H9 (cell line): ENCODE measurements around the gene DNLZ. TPM values are rescaled to one million over a fixed set of nuclear protein-coding genes. Genes with fewer than 3 reads are reported as not detected.
A peak's percentile ranks its signal among the peaks of the same experiment; 100 is the strongest.

Experiments
- DNase-seq: peaks from one replicate; pipeline ENCODE4 v3.0.0-alpha.2; 2017
- H2AFZ ChIP-seq: one replicate; pipeline ENCODE4 v1.6.1; 2013; ENCODE audit warnings: mild to moderate bottlenecking, low read length, control low read depth, moderate library complexity
- H2AK5ac ChIP-seq: 2 replicates; pipeline ENCODE4 v1.6.1; 2013; ENCODE audit warnings: low read length, control low read depth, mixed read lengths; ENCODE audit not compliant: insufficient read length
- H2BK120ac ChIP-seq: one replicate; pipeline ENCODE4 v1.6.1; 2013; ENCODE audit warnings: low read depth, mild to moderate bottlenecking, low read length, control low read depth, inconsistent platforms; ENCODE audit not compliant: poor library complexity, severe bottlenecking
- H2BK12ac ChIP-seq: 2 replicates; pipeline ENCODE4 v1.6.1; 2013; ENCODE audit warnings: low read length, control low read depth, mixed read lengths, low read depth; ENCODE audit not compliant: insufficient read length
- H2BK15ac ChIP-seq: 2 replicates; pipeline ENCODE4 v1.6.1; 2013; ENCODE audit warnings: low read depth, low read length, control low read depth
- H2BK20ac ChIP-seq: one replicate; pipeline ENCODE4 v1.6.1; 2013; ENCODE audit warnings: low read depth, mild to moderate bottlenecking, low read length, control low read depth, inconsistent platforms; ENCODE audit not compliant: poor library complexity, severe bottlenecking
- H2BK5ac ChIP-seq: 2 replicates; pipeline ENCODE4 v1.6.1; 2013; ENCODE audit warnings: low read length, control low read depth, mixed read lengths; ENCODE audit not compliant: insufficient read length
- H3K14ac ChIP-seq: 2 replicates; pipeline ENCODE4 v1.6.1; 2013; ENCODE audit warnings: low read length, control low read depth; ENCODE audit not compliant: insufficient read depth
- H3K18ac ChIP-seq: 2 replicates; pipeline ENCODE4 v1.6.1; 2013; ENCODE audit warnings: low read depth, mild to moderate bottlenecking, mixed read lengths, low read length, control low read depth; ENCODE audit not compliant: insufficient read length
- H3K23ac ChIP-seq: 2 replicates; pipeline ENCODE4 v1.6.1; 2013; ENCODE audit warnings: low read length, control low read depth, mixed read lengths, low read depth; ENCODE audit not compliant: insufficient read length
- H3K23me2 ChIP-seq: 2 replicates; pipeline ENCODE4 v1.6.1; 2013; ENCODE audit warnings: low read depth, mild to moderate bottlenecking, mixed read lengths, low read length, control low read depth; ENCODE audit not compliant: insufficient read length, poor library complexity, severe bottlenecking
- H3K27ac ChIP-seq: 2 replicates; pipeline ENCODE4 v1.5.1; 2013; ENCODE audit warnings: low read length, control low read depth, mixed read lengths, low read depth; ENCODE audit not compliant: insufficient read length
- H3K27me3 ChIP-seq: 2 replicates; pipeline ENCODE4 v1.6.1; 2013; ENCODE audit warnings: low read length, control low read depth, inconsistent platforms; ENCODE audit not compliant: insufficient read depth
- H3K4ac ChIP-seq: 2 replicates; pipeline ENCODE4 v1.6.1; 2013; ENCODE audit warnings: low read depth, mild to moderate bottlenecking, control low read depth, inconsistent platforms, low read length, moderate library complexity
- H3K4me1 ChIP-seq: 2 replicates; pipeline ENCODE4 v1.6.1; 2013; ENCODE audit warnings: low read length, control low read depth, inconsistent platforms; ENCODE audit not compliant: insufficient read depth
- H3K4me2 ChIP-seq: 2 replicates; pipeline ENCODE4 v1.6.1; 2013; ENCODE audit warnings: low read length, control low read depth, mixed read lengths; ENCODE audit not compliant: insufficient read length, insufficient read depth
- H3K56ac ChIP-seq: 2 replicates; pipeline ENCODE4 v1.6.1; 2013; ENCODE audit warnings: low read depth, mild to moderate bottlenecking, mixed read lengths, low read length, control low read depth; ENCODE audit not compliant: insufficient read length
- H3K79me1 ChIP-seq: 2 replicates; pipeline ENCODE4 v1.6.1; 2013; ENCODE audit warnings: low read depth, mild to moderate bottlenecking, moderate library complexity, low read length, control low read depth, inconsistent platforms; ENCODE audit not compliant: insufficient read depth, poor library complexity, severe bottlenecking
- H3K79me2 ChIP-seq: 2 replicates; pipeline ENCODE4 v1.6.1; 2013; ENCODE audit warnings: low read length, control low read depth, inconsistent platforms; ENCODE audit not compliant: insufficient read depth
- H3K9ac ChIP-seq: 2 replicates; pipeline ENCODE4 v1.6.1; 2013; ENCODE audit warnings: low read length, control low read depth, mixed read lengths; ENCODE audit not compliant: insufficient read length; ENCODE audit errors: extremely low read depth
- H3K9me3 ChIP-seq: one replicate; pipeline ENCODE4 v1.6.1; 2013; ENCODE audit warnings: low read depth, low read length, inconsistent platforms; ENCODE audit not compliant: control insufficient read depth
- H3T11ph ChIP-seq: one replicate; pipeline ENCODE4 v1.6.1; 2013; ENCODE audit warnings: mild to moderate bottlenecking, low read length, control low read depth, inconsistent platforms
- H4K20me1 ChIP-seq: one replicate; pipeline ENCODE4 v1.6.1; 2013; ENCODE audit not compliant: control insufficient read depth, insufficient read length, insufficient read depth
- H4K5ac ChIP-seq: 2 replicates; pipeline ENCODE4 v1.6.1; 2013; ENCODE audit warnings: low read depth, mild to moderate bottlenecking, mixed read lengths, low read length, control low read depth; ENCODE audit not compliant: insufficient read length
- H4K8ac ChIP-seq: replicated peaks from 2 replicates; pipeline ENCODE4 v1.6.1; 2013; ENCODE audit warnings: low read length, control low read depth, mixed read lengths, low read depth; ENCODE audit not compliant: insufficient read length
- H4K91ac ChIP-seq: 2 replicates; pipeline ENCODE4 v1.6.1; 2013; ENCODE audit warnings: low read depth, mild to moderate bottlenecking, moderate library complexity, mixed read lengths, low read length, control low read depth; ENCODE audit not compliant: insufficient read length
- H3K27ac Mint-ChIP-seq, 3 experiments: 2 replicates in 2 of 3; 3 replicates in 1 of 3; pipeline ENCODE4 v1.8.0; 2020 to 2021; ENCODE audit warnings: mixed read lengths in 3 of 3, mild to moderate bottlenecking in 1 of 3, moderate library complexity in 1 of 3
- H3K27me3 Mint-ChIP-seq: 2 replicates; pipeline ENCODE4 v1.8.0; 2021; ENCODE audit warnings: low read depth, mild to moderate bottlenecking, moderate library complexity, mixed read lengths
- H3K36me3 Mint-ChIP-seq, 3 experiments: 2 replicates in 2 of 3; 3 replicates in 1 of 3; pipeline ENCODE4 v1.8.0; 2020 to 2021; ENCODE audit warnings: low read depth in 3 of 3, mixed read lengths in 3 of 3; ENCODE audit not compliant: insufficient read depth in 1 of 3
- H3K4me1 Mint-ChIP-seq, 2 experiments: 2 replicates each; pipeline ENCODE4 v1.8.0; 2020; ENCODE audit warnings: mixed read lengths in 2 of 2
- H3K4me3 Mint-ChIP-seq, 2 experiments: 2 replicates in 1 of 2; 3 replicates in 1 of 2; pipeline ENCODE4 v1.8.0; 2020 to 2021; ENCODE audit warnings: mild to moderate bottlenecking in 2 of 2, mixed read lengths in 2 of 2, moderate library complexity in 1 of 2
- H3K9me3 Mint-ChIP-seq, 2 experiments: 2 replicates in 1 of 2; 3 replicates in 1 of 2; pipeline ENCODE4 v1.8.0; 2020; ENCODE audit warnings: mild to moderate bottlenecking in 2 of 2, mixed read lengths in 2 of 2, moderate library complexity in 1 of 2
- WGBS: extraction: QIAGEN DNeasy Blood & Tissue Kit; methylation state at CpG from one replicate; pipeline ENCODE4 v1.1.7; 2013; ENCODE audit warnings: missing lambda C conversion rate, low lambda C conversion rate, mixed read lengths; ENCODE audit not compliant: insufficient read length; ENCODE audit errors: extremely low coverage; 5-methylcytosine and 5-hydroxymethylcytosine counted together
- total RNA-seq: library from RNA; stranded (reverse); gene quantifications from 2 replicates; pipeline ENCODE4 v1.2.1, GENCODE V29; 2021
- TF ChIP-seq, protein P1 (sequence below): fragments of 200-600 bp; sonication (generic); conservative IDR thresholded peaks from 3 replicates; pipeline ENCODE4 v1.8.0; 2021; ENCODE audit warnings: antibody characterized with exemption, mild to moderate bottlenecking

Gene DNLZ
- total RNA-seq, 1 experiment from 2014 or later, result 24.8 TPM

GRCh38 chr9:136370687-136371532 lies 7.4 kb upstream of the DNLZ start:
- H4K91ac ChIP-seq, result no peak overlapping the region
- DNase-seq, result no peak
- WGBS, result no CpG with 5 or more reads among the region's 54 CpGs

More at GRCh38 chr9:136370687-136371532, 7.4 kb upstream of the DNLZ start:
- Histone ChIP-seq H3K27ac (no peak overlapping the region), H3K4me1 (no peaks in the 10 kb centered on the region), H3K79me2 (no peaks in the 10 kb centered on the region), H2BK15ac (no peak overlapping the region), H2BK12ac (no peak overlapping the region), H2BK5ac (no peak overlapping the region), H3K4ac (no peak overlapping the region), H3K14ac (no peak overlapping the region; the same call in 1 of the 2 replicates), H2BK120ac (no peak overlapping the region), H4K20me1 (no peaks in the 10 kb centered on the region), H3K23ac (no peak overlapping the region), H3K27me3 (no peaks in the 10 kb centered on the region), H2BK20ac (no peak overlapping the region), H3K23me2 (no peaks in the 10 kb centered on the region), H3T11ph (no peak overlapping the region), H3K9me3 (no peaks in the 10 kb centered on the region), H3K18ac (no peak overlapping the region), H2AFZ (no peak overlapping the region), H4K8ac (no peak overlapping the region), H4K5ac (no peak overlapping the region), H3K9ac (no peak overlapping the region), H3K4me2 (no peak overlapping the region), H3K56ac (no peak overlapping the region), H3K79me1 (no peaks in the 10 kb centered on the region), H2AK5ac (no peak overlapping the region)
- Mint-ChIP-seq H3K36me3 (peaks cover 0 to 10% (median 6%) of the 10 kb centered on the region in 3 experiments; a peak in 4 of 7 replicates), H3K9me3 (no peaks in the 10 kb centered on the region), H3K27ac (0 out of 7 replicates have a peak overlapping the region, but pooled peaks of 1 of the 3 experiments have one; percentile 77), H3K4me1 (peaks cover 0 to 5% of the 10 kb centered on the region in 2 experiments; a peak in 1 of 4 replicates), H3K27me3 (peaks cover 1% of the 10 kb centered on the region; the same call in 1 of the 2 replicates), H3K4me3 (no peak overlapping the region)
- TF ChIP-seq, protein P1, sequence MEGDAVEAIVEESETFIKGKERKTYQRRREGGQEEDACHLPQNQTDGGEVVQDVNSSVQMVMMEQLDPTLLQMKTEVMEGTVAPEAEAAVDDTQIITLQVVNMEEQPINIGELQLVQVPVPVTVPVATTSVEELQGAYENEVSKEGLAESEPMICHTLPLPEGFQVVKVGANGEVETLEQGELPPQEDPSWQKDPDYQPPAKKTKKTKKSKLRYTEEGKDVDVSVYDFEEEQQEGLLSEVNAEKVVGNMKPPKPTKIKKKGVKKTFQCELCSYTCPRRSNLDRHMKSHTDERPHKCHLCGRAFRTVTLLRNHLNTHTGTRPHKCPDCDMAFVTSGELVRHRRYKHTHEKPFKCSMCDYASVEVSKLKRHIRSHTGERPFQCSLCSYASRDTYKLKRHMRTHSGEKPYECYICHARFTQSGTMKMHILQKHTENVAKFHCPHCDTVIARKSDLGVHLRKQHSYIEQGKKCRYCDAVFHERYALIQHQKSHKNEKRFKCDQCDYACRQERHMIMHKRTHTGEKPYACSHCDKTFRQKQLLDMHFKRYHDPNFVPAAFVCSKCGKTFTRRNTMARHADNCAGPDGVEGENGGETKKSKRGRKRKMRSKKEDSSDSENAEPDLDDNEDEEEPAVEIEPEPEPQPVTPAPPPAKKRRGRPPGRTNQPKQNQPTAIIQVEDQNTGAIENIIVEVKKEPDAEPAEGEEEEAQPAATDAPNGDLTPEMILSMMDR, result no peak
